Measurements from ENCODE around the gene PPM1N. TPM values are rescaled to one million over a fixed set of nuclear protein-coding genes. Genes with fewer than 3 reads are reported as not detected.

The PPM1N gene
- total and polyA plus RNA-seq, 2 of the 4 experiments (the other 2 are of a cell fraction), result 0.90 to 1.6 TPM

- no peak overlapping the region for H4K91ac ChIP-seq (ENCODE audit: insufficient read depth, low read depth, low read length)
- CTCF ChIA-PET, result interaction anchor here (0.6 to 2.6 kb wide), 4 partner anchors 11 to 29 kb away, joined by 3 to 12 read pairs (median 4); no protein-coding TSS in a partner anchor
- no peak overlapping the region for H2BK20ac ChIP-seq (ENCODE audit: low read depth, low read length)
- no peak overlapping the region for H3K18ac ChIP-seq (ENCODE audit: low read depth, low read length)
- H3K23ac ChIP-seq (ENCODE audit: low read depth, low read length), result peak overlapping the region; percentile 1; the same call in 1 of the 2 replicates
- H3K27ac ChIP-seq (ENCODE audit: insufficient read depth, low read length), result no peak overlapping the region
- H3K9ac ChIP-seq (ENCODE audit: low read depth, low read length), result no peak overlapping the region
- TF ChIP-seq USF2 (IDR thresholded peaks at IDR 0.05; ENCODE audit: low read depth, low read length) (no peak; the same call in 1 of the 2 replicates), CEBPB (IDR thresholded peaks at IDR 0.05; ENCODE audit: low read depth, low read length) (no peak), SMC3 (IDR thresholded peaks at IDR 0.05; ENCODE audit: low read depth, low read length) (no peak)
- peak overlapping the region; percentile 76 for H3K4me2 ChIP-seq (ENCODE audit: low read depth, low read length)
- no peaks in the 10 kb centered on the region for H3K36me3 ChIP-seq (ENCODE audit: control insufficient read depth, insufficient read depth, low read length)
- no peak overlapping the region for H4K5ac ChIP-seq (ENCODE audit: low read depth, low read length)
- no peak overlapping the region for H3K4ac ChIP-seq (ENCODE audit: low read depth, low read length)
- no peak overlapping the region for H4K8ac ChIP-seq (ENCODE audit: low read depth in 2 of 2, low read length in 2 of 2)
- ATAC-seq (ENCODE audit: low read depth) (no peak), DNase-seq (no peak)
- no peak overlapping the region for H2BK120ac ChIP-seq (ENCODE audit: low read depth, low read length)
- POLR2A ChIA-PET (ENCODE audit: unreplicated experiment), result interaction anchor here (1.5 kb wide), 1 partner anchor 12 kb away, joined by 4 read pairs; no protein-coding TSS in a partner anchor
- peaks cover 0 to 21% of the 10 kb centered on the region in 2 experiments; a peak in 2 of 4 replicates for H3K79me1 ChIP-seq (ENCODE audit: low read depth in 1 of 2, low read length in 2 of 2)
- no peaks in the 10 kb centered on the region for H3K9me3 ChIP-seq (ENCODE audit: control insufficient read depth, insufficient read depth, low read length)
- no peak overlapping the region for H2AK5ac ChIP-seq (ENCODE audit: low read depth, low read length)
- H3K14ac ChIP-seq (replicated peaks; ENCODE audit: low read depth, low read length), result no peak overlapping the region
- no peak overlapping the region for H3K56ac ChIP-seq (ENCODE audit: extremely low read depth, insufficient read depth, low read length)
- H3K4me3 ChIP-seq (ENCODE audit: insufficient read depth, low read depth, low read length), result peak overlapping the region; percentile 76
- H3K9me1 ChIP-seq (ENCODE audit: insufficient read depth, low read length), result peaks cover 3% of the 10 kb centered on the region; the same call in 1 of the 2 replicates
- no peak overlapping the region for H2AK9ac ChIP-seq (replicated peaks; ENCODE audit: low read depth, low read length, poor library complexity)
- WGBS, 2 experiments (ENCODE audit: extremely low coverage in 2 of 2, insufficient read length in 1 of 2), result 4% methylated on average over 12 of the region's 31 CpGs; no CpG with 5 or more reads in 1 of the 2 experiments
- peak overlapping the region; percentile 97 for H2AFZ ChIP-seq (replicated peaks; ENCODE audit: low read length, poor library complexity)
- in situ Hi-C loops (cut with MboI; ENCODE audit: low sequenced_read_pairs) (no loop called here), dilution Hi-C loops (cut with HindIII; ENCODE audit: low sequenced_read_pairs, unreplicated experiment) (no loop called here), intact Hi-C loops (cut with micrococcal nuclease) (no loop called here)
- no peak overlapping the region for H2BK15ac ChIP-seq (ENCODE audit: low read depth, low read length)
- TSS peak; percentile 95 for BruUV-seq (replicated peaks)
- no peak overlapping the region for H2BK5ac ChIP-seq (ENCODE audit: low read depth, low read length, poor library complexity, severe bottlenecking)
- H4K20me1 ChIP-seq (ENCODE audit: insufficient read depth, low read length), result peaks cover 15% of the 10 kb centered on the region; the same call in 1 of the 2 replicates
- no peaks in the 10 kb centered on the region for H3K27me3 ChIP-seq (ENCODE audit: control insufficient read depth, insufficient read depth, low read length)
- H3K4me1 ChIP-seq (ENCODE audit: control insufficient read depth, insufficient read depth, low read length), result peaks cover 13% of the 10 kb centered on the region
Measured at GRCh38 chr19:45468159-45468651, 30.0 kb upstream of the PPM1N start.
